HS-27A (cell line): ENCODE data around the gene NECAB2.

Experiments used
- DNase-seq: peaks from one replicate; pipeline ENCODE4 v3.0.0-alpha.2; 2012; ENCODE audit warnings: low read depth, missing footprints

The NECAB2 gene

GRCh38 chr16:83967838-83968305 lies at the start of gene NECAB2:
Gene NECAB2 (plus strand): TSS chr16:83968244. CDS start chr16:83968649, 405 bp downstream.
- no peak for DNase-seq

GRCh38 chr16:83920894-83921491 lies 47.1 kb upstream of the NECAB2 start:
- no peak for DNase-seq

- DNase-seq = no peak
Measured at GRCh38 chr16:83923581-83924365, 44.3 kb upstream of the NECAB2 start.

GRCh38 chr16:83924686-83925085 lies 43.4 kb upstream of the NECAB2 start:
- DNase-seq = no peak

- no peak for DNase-seq
Measured at GRCh38 chr16:83925095-83925905, 42.7 kb upstream of the NECAB2 start.

GRCh38 chr16:83925957-83926725 lies 41.9 kb upstream of the NECAB2 start:
- DNase-seq = no peak

GRCh38 chr16:83926726-83927397 lies 41.2 kb upstream of the NECAB2 start:
- peak; percentile 56 for DNase-seq

- no peak for DNase-seq
Measured at GRCh38 chr16:83928341-83929055, 39.5 kb upstream of the NECAB2 start.

- DNase-seq = no peak
Measured at GRCh38 chr16:83929811-83930555, 38.1 kb upstream of the NECAB2 start.

- DNase-seq = no peak
Measured at GRCh38 chr16:83930730-83931500, 37.1 kb upstream of the NECAB2 start.

GRCh38 chr16:83931556-83931955 lies 36.5 kb upstream of the NECAB2 start:
- no peak for DNase-seq

GRCh38 chr16:83932304-83932703 lies 35.7 kb upstream of the NECAB2 start:
- DNase-seq = no peak

- no peak for DNase-seq
Measured at GRCh38 chr16:83932955-83933673, 34.9 kb upstream of the NECAB2 start.

- no peak for DNase-seq
Measured at GRCh38 chr16:83933885-83934683, 34.0 kb upstream of the NECAB2 start.

GRCh38 chr16:83934684-83934977 lies 33.4 kb upstream of the NECAB2 start:
- DNase-seq = no peak

GRCh38 chr16:83935005-83935857 lies 32.8 kb upstream of the NECAB2 start:
- no peak for DNase-seq

- no peak for DNase-seq
Measured at GRCh38 chr16:83935858-83936255, 32.2 kb upstream of the NECAB2 start.
